Measurements from ENCODE around the gene OR2F1. TPM values are rescaled to one million over a fixed set of nuclear protein-coding genes. Genes with fewer than 3 reads are reported as not detected.
A peak's percentile ranks its signal among the peaks of the same experiment; 100 is the strongest.

OR2F1 gene
- total RNA-seq, 2 donors from 2014 or later = not detected

GRCh38 chr7:143934526-143935325 lies 19.9 kb upstream of the OR2F1 start, which contains the start of gene OR2F2:
TSS of gene OR2F2 (plus strand) at chr7:143935233. CDS start at chr7:143935233, 0 bp downstream.
- H3K4me3 Mint-ChIP-seq = no peak within 1 kb of the TSS
- H3K4me1 Mint-ChIP-seq (ENCODE audit: low read depth) = peaks cover 4% of the 10 kb centered on the region
- ATAC-seq (replicated peaks in 1 of 2) = no peak
- peaks cover 0 to 2% of the 10 kb centered on the region in 2 donors for H3K36me3 Mint-ChIP-seq (ENCODE audit: insufficient read depth in 2 of 2)
- no peak within 1 kb of the TSS for H3K27ac Mint-ChIP-seq
- DNase-seq = no peak
- H3K27me3 Mint-ChIP-seq (ENCODE audit: low read depth) = peaks cover 10% of the 10 kb centered on the region
- H3K9me3 Mint-ChIP-seq = peaks cover 0 to 4% of the 10 kb centered on the region in 2 donors

- peaks cover 0 to 2% of the 10 kb centered on the region in 2 donors for H3K36me3 Mint-ChIP-seq (ENCODE audit: insufficient read depth in 2 of 2)
- no peak for ATAC-seq (replicated peaks in 1 of 2)
- H3K27me3 Mint-ChIP-seq (ENCODE audit: low read depth) = peaks cover 8% of the 10 kb centered on the region
- no peaks in the 10 kb centered on the region for H3K4me1 Mint-ChIP-seq (ENCODE audit: low read depth)
- H3K9me3 Mint-ChIP-seq = peaks cover 0 to 4% of the 10 kb centered on the region in 2 donors
- no peak overlapping the region for H3K27ac Mint-ChIP-seq
- no peak for DNase-seq
- H3K4me3 Mint-ChIP-seq = no peak overlapping the region
These were observed 18.3 kb upstream of the OR2F1 start for GRCh38 chr7:143936087-143937009.

GRCh38 chr7:143938379-143939243 lies 16.0 kb upstream of the OR2F1 start:
- H3K27ac Mint-ChIP-seq = no peak overlapping the region
- H3K36me3 Mint-ChIP-seq (ENCODE audit: insufficient read depth in 2 of 2) = no peaks in the 10 kb centered on the region
- H3K4me1 Mint-ChIP-seq (ENCODE audit: low read depth) = no peaks in the 10 kb centered on the region
- DNase-seq = no peak
- H3K4me3 Mint-ChIP-seq = no peak overlapping the region
- H3K27me3 Mint-ChIP-seq (ENCODE audit: low read depth) = peaks cover 18% of the 10 kb centered on the region
- H3K9me3 Mint-ChIP-seq = no peaks in the 10 kb centered on the region
- no peak for ATAC-seq (replicated peaks in 1 of 2)

GRCh38 chr7:143945423-143945822 lies 9.2 kb upstream of the OR2F1 start:
- ATAC-seq (replicated peaks in 1 of 2) (no peak), DNase-seq (no peak)
- Mint-ChIP-seq H3K4me1 (ENCODE audit: low read depth) (no peaks in the 10 kb centered on the region), H3K9me3 (no peaks in the 10 kb centered on the region), H3K4me3 (no peak overlapping the region), H3K27ac (no peak overlapping the region), H3K36me3 (ENCODE audit: insufficient read depth in 2 of 2) (peaks cover 0 to 1% of the 10 kb centered on the region in 2 donors), H3K27me3 (ENCODE audit: low read depth) (peaks cover 56% of the 10 kb centered on the region)

GRCh38 chr7:143947111-143947510 lies 7.5 kb upstream of the OR2F1 start:
- Mint-ChIP-seq H3K27me3 (ENCODE audit: low read depth) (peaks cover 49% of the 10 kb centered on the region), H3K4me3 (no peak overlapping the region), H3K4me1 (ENCODE audit: low read depth) (no peaks in the 10 kb centered on the region), H3K36me3 (ENCODE audit: insufficient read depth in 2 of 2) (peaks cover 0 to 1% of the 10 kb centered on the region in 2 donors), H3K9me3 (no peaks in the 10 kb centered on the region), H3K27ac (no peak overlapping the region)
- ATAC-seq (replicated peaks in 1 of 2) = no peak
- DNase-seq = no peak

- H3K4me3 Mint-ChIP-seq = no peak overlapping the region
- no peak overlapping the region for H3K27ac Mint-ChIP-seq
- ATAC-seq (replicated peaks in 1 of 2) (no peak), DNase-seq (no peak)
- H3K4me1 Mint-ChIP-seq (ENCODE audit: low read depth) = no peaks in the 10 kb centered on the region
- H3K9me3 Mint-ChIP-seq = no peaks in the 10 kb centered on the region
- peaks cover 0 to 1% of the 10 kb centered on the region in 2 donors for H3K36me3 Mint-ChIP-seq (ENCODE audit: insufficient read depth in 2 of 2)
- peaks cover 44% of the 10 kb centered on the region for H3K27me3 Mint-ChIP-seq (ENCODE audit: low read depth)
These were observed 5.9 kb upstream of the OR2F1 start for GRCh38 chr7:143948733-143949132.

- no peak for ATAC-seq (replicated peaks in 1 of 2)
- DNase-seq = no peak
- H3K27me3 Mint-ChIP-seq (ENCODE audit: low read depth) = peaks cover 45% of the 10 kb centered on the region
- no peaks in the 10 kb centered on the region for H3K9me3 Mint-ChIP-seq
- no peak overlapping the region for H3K4me3 Mint-ChIP-seq
- H3K36me3 Mint-ChIP-seq (ENCODE audit: insufficient read depth in 2 of 2) = no peaks in the 10 kb centered on the region
- no peak overlapping the region for H3K27ac Mint-ChIP-seq
- no peaks in the 10 kb centered on the region for H3K4me1 Mint-ChIP-seq (ENCODE audit: low read depth)
These were observed 1.2 kb upstream of the OR2F1 start for GRCh38 chr7:143953421-143953820.

- H3K9me3 Mint-ChIP-seq = no peaks in the 10 kb centered on the region
- no peaks in the 10 kb centered on the region for H3K36me3 Mint-ChIP-seq (ENCODE audit: insufficient read depth in 2 of 2)
- DNase-seq = no peak
- H3K27me3 Mint-ChIP-seq (ENCODE audit: low read depth) = peaks cover 43% of the 10 kb centered on the region
- no peak for ATAC-seq (replicated peaks in 1 of 2)
- H3K27ac Mint-ChIP-seq = no peak overlapping the region
- H3K4me1 Mint-ChIP-seq (ENCODE audit: low read depth) = no peaks in the 10 kb centered on the region
- no peak overlapping the region for H3K4me3 Mint-ChIP-seq
These were observed 509 bp upstream of the OR2F1 start for GRCh38 chr7:143954135-143954534.

GRCh38 chr7:143958781-143959180 lies 4.1 kb downstream of the OR2F1 start:
- Mint-ChIP-seq H3K27ac (no peak overlapping the region), H3K4me3 (no peak overlapping the region), H3K36me3 (ENCODE audit: insufficient read depth in 2 of 2) (no peaks in the 10 kb centered on the region), H3K4me1 (ENCODE audit: low read depth) (no peaks in the 10 kb centered on the region), H3K9me3 (no peaks in the 10 kb centered on the region), H3K27me3 (ENCODE audit: low read depth) (peaks cover 49% of the 10 kb centered on the region)
- no peak for ATAC-seq (replicated peaks in 1 of 2)
- no peak for DNase-seq

- H3K27me3 Mint-ChIP-seq (ENCODE audit: low read depth) = peaks cover 46% of the 10 kb centered on the region
- no peaks in the 10 kb centered on the region for H3K4me1 Mint-ChIP-seq (ENCODE audit: low read depth)
- H3K27ac Mint-ChIP-seq = peak overlapping the region; percentile 55
- H3K9me3 Mint-ChIP-seq = no peaks in the 10 kb centered on the region
- no peaks in the 10 kb centered on the region for H3K36me3 Mint-ChIP-seq (ENCODE audit: insufficient read depth in 2 of 2)
- ATAC-seq (replicated peaks in 1 of 2) (peak; percentile 52 to 81), DNase-seq (no peak)
- H3K4me3 Mint-ChIP-seq = peak overlapping the region in 1 of 2 donors; percentile 18
These were observed 6.4 kb downstream of the OR2F1 start for GRCh38 chr7:143960813-143961610.

GRCh38 chr7:143965280-143965679 lies 10.6 kb downstream of the OR2F1 start:
- ATAC-seq (replicated peaks in 1 of 2) = no peak
- H3K27ac Mint-ChIP-seq = no peak overlapping the region
- no peaks in the 10 kb centered on the region for H3K4me1 Mint-ChIP-seq (ENCODE audit: low read depth)
- H3K27me3 Mint-ChIP-seq (ENCODE audit: low read depth) = peaks cover 18% of the 10 kb centered on the region
- H3K36me3 Mint-ChIP-seq (ENCODE audit: insufficient read depth in 2 of 2) = no peaks in the 10 kb centered on the region
- no peak for DNase-seq
- H3K9me3 Mint-ChIP-seq = no peaks in the 10 kb centered on the region
- H3K4me3 Mint-ChIP-seq = no peak overlapping the region

- ATAC-seq (replicated peaks in 1 of 2) = no peak
- no peaks in the 10 kb centered on the region for H3K4me1 Mint-ChIP-seq (ENCODE audit: low read depth)
- no peaks in the 10 kb centered on the region for H3K9me3 Mint-ChIP-seq
- H3K27me3 Mint-ChIP-seq (ENCODE audit: low read depth) = peaks cover 10% of the 10 kb centered on the region
- H3K27ac Mint-ChIP-seq = no peak overlapping the region
- DNase-seq = no peak
- peaks cover 0 to 3% of the 10 kb centered on the region in 2 donors for H3K36me3 Mint-ChIP-seq (ENCODE audit: insufficient read depth in 2 of 2)
- no peak overlapping the region for H3K4me3 Mint-ChIP-seq
These were observed 12.8 kb downstream of the OR2F1 start for GRCh38 chr7:143967398-143967797.

All from activated T-cell treated with anti-CD3 and anti-CD28 coated beads, Interleukin-2, amount 50 U/mL, for 72 hours (primary cell).